IgD-negative memory B cell (primary cell): ENCODE data around the gene ABCA13. TPM values are rescaled to one million over a fixed set of nuclear protein-coding genes. Genes with fewer than 3 reads are reported as not detected.

Source experiments
- H3K27ac Mint-ChIP-seq, 3 donors: one replicate each; pipeline ENCODE4 v1.8.0; 2020 to 2022; ENCODE audit warnings: mild to moderate bottlenecking in 3 of 3, mixed read lengths in 3 of 3, moderate library complexity in 1 of 3
- H3K27me3 Mint-ChIP-seq: one replicate; pipeline ENCODE4 v1.8.0; 2021; ENCODE audit warnings: mixed read lengths
- H3K36me3 Mint-ChIP-seq: one replicate; pipeline ENCODE4 v1.8.0; 2020; ENCODE audit warnings: mild to moderate bottlenecking, mixed read lengths
- H3K4me1 Mint-ChIP-seq, 3 donors: one replicate each; pipeline ENCODE4 v1.8.0; 2020 to 2022; ENCODE audit warnings: mixed read lengths in 3 of 3, mild to moderate bottlenecking in 1 of 3
- H3K4me3 Mint-ChIP-seq, 4 donors: one replicate each; pipeline ENCODE4 v1.8.0; 2020 to 2022; ENCODE audit warnings: mild to moderate bottlenecking in 4 of 4, mixed read lengths in 4 of 4, moderate library complexity in 3 of 4
- H3K9me3 Mint-ChIP-seq, 3 donors: one replicate each; pipeline ENCODE4 v1.8.0; 2020 to 2021; ENCODE audit warnings: mixed read lengths in 3 of 3, mild to moderate bottlenecking in 1 of 3
- polyA plus RNA-seq: library from polyadenylated mRNA; unstranded; fragments of 300-500 nt; fragmentation: Illumina TruSeq; gene quantifications from one replicate; pipeline ENCODE4 v1.2.3, GENCODE V29; 2021

The ABCA13 gene
- polyA plus RNA-seq, 1 donor from 2014 or later = not detected

DNA sequence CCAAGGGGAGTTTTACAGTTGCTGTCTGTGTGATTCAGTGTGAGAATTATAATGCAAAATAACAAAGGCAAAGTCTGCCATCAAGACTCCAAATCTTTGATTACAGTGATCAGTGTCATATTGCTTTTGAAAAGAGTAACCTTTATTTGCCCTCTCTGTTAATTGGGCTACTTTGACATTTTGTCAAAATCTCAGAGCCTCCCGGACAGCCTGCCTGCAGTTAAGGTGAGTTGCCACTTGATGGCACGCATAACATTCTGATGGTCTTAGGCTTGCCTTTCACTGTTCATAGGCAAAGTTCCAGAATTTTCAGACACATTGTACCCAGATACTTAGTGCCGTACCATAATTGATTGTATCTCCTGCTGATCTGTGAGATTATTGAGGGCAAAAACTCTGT is 253.5 kb downstream of the ABCA13 start:
- H3K4me1 Mint-ChIP-seq = no peaks in the 10 kb centered on the region
- H3K4me3 Mint-ChIP-seq = no peak overlapping the region
- no peak overlapping the region for H3K27ac Mint-ChIP-seq
- no peaks in the 10 kb centered on the region for H3K36me3 Mint-ChIP-seq
- H3K9me3 Mint-ChIP-seq = peaks cover 0 to 6% (median 0%) of the 10 kb centered on the region in 3 donors
- H3K27me3 Mint-ChIP-seq = peaks cover 2% of the 10 kb centered on the region

DNA sequence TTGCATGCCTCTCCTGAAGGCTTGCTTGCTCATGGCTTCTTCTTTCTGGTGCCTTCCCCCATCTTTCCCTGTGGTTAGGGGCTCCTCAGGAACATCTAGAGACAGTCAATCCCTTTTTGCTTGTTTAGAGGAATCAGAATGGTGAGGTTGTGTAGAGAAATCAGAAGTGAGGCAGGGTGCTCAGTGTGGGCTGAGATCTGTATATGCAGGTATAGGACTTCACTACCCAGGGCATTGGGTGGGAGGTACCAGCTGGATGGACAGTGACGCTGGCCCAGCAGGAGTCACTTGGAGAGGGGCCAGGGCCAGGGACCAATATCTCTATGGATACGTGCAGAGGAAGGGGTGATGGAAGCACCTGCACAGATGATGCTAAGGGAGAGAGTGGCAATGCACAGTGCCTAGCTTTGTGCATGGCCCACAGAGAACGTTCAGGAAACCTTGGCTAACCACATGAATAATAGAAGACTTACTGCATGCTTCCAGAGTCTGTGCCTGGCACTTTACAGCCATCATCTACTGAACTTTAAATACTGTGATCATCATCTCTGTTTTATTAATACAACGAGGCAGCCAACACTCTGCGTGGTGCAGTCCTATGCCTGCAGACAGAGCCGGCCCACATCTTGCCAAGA is 255.2 kb downstream of the ABCA13 start:
- Mint-ChIP-seq H3K4me1 (no peaks in the 10 kb centered on the region), H3K9me3 (peaks cover 0 to 6% (median 0%) of the 10 kb centered on the region in 3 donors), H3K4me3 (no peak overlapping the region), H3K36me3 (no peaks in the 10 kb centered on the region), H3K27me3 (peaks cover 2% of the 10 kb centered on the region), H3K27ac (no peak overlapping the region)

DNA sequence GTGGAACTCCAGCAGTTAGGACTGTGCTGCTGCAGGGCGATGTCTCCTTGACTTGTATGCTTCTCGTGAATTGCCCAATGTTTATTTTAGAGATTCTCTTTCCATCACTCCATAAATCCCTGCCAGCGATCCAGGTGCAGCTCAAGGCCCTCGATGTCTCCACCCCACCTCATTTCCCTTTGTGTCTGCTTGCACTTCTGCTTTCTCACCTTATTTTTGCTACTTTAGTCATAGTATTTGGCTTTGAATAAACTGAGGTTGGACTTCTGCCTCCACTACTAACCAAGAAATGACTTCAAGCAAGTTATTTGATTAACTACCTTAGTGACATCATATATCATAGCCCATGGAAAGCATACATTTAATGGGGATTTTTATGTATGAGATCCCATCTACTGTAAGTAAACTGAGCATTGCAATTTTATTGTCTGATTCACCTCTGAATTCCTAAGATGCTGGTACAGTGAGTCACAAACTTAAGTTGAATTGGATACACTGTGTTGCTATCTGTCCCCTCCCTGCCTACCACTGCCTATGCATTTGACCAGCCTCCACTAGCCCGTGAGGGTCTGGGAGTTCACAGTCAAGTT is 255.8 kb downstream of the ABCA13 start:
- H3K36me3 Mint-ChIP-seq = no peaks in the 10 kb centered on the region
- no peak overlapping the region for H3K27ac Mint-ChIP-seq
- H3K9me3 Mint-ChIP-seq = peaks cover 0 to 6% (median 0%) of the 10 kb centered on the region in 3 donors
- no peaks in the 10 kb centered on the region for H3K4me1 Mint-ChIP-seq
- no peaks in the 10 kb centered on the region for H3K27me3 Mint-ChIP-seq
- no peak overlapping the region for H3K4me3 Mint-ChIP-seq

DNA sequence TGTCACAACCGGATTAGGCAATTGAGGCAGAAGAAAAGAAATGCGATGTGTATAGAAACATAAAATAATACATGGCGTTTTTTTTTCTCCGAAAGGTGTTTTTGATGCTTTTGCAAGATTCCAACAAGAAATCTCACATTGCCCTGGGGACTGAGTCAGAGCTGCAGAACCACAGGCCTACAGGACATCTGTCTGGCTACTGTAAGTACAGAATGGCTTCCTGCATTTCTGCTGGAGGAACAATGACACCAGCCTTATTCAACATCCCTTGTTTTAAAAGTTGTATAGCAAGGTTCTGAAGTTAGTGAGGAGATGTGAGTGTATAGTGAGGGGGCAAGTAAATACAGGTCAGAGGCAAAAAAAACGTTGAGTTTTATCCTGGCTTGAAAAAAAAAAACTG is 256.4 kb downstream of the ABCA13 start:
- Mint-ChIP-seq H3K9me3 (no peaks in the 10 kb centered on the region), H3K27me3 (no peaks in the 10 kb centered on the region), H3K4me1 (no peaks in the 10 kb centered on the region), H3K4me3 (no peak overlapping the region), H3K27ac (peak overlapping the region in 1 of 3 donors; percentile 62), H3K36me3 (no peaks in the 10 kb centered on the region)

DNA sequence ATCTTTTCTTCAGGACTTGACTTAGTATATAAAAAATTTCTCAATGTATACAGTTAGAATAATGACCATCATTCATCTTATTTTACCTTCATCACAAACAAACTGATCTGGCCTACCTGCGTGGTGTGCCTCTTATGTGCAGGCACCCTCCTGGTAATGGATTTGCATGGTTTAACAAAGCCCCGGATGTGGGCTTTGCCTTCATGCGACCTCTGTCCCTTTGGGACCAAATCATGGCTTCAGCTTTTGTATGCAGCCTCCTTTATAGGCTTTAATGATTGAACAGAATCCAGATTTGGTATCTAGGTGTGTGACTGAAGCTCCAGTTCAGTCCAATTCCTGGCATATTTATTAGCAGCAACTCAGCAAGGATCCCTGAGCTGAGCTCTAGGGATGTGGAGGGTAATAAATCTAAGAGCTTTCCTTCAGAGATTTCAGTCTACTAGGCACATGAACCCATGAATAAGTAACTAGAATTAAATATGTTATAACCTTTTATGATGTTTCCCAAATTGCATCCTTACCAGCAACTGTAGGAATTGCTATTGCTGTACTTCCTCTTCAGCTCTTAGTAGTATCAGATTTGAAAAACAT is 256.9 kb downstream of the ABCA13 start:
- Mint-ChIP-seq H3K27me3 (no peaks in the 10 kb centered on the region), H3K4me3 (no peak overlapping the region), H3K27ac (peak overlapping the region in 1 of 3 donors; percentile 62), H3K36me3 (no peaks in the 10 kb centered on the region), H3K4me1 (no peaks in the 10 kb centered on the region), H3K9me3 (no peaks in the 10 kb centered on the region)

DNA sequence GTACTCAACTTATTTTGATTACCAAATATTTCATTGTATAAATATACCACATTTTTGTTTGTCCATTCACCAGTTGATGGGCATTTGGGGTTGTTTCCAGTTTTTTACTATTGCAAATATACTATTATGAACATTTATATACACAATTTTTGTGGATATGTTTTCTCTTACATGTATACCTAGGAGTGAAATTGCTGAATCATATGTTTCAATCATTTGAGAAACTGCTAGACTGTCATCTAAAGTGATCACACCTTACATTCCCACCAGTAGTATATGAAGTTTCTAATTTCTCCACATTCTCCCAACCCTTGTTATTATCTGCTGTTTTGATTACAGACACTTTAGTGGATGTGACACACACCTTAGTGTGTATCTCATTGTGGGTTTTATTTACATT is 257.9 kb downstream of the ABCA13 start:
- H3K27ac Mint-ChIP-seq = no peak overlapping the region
- no peaks in the 10 kb centered on the region for H3K27me3 Mint-ChIP-seq
- no peaks in the 10 kb centered on the region for H3K36me3 Mint-ChIP-seq
- H3K4me3 Mint-ChIP-seq = no peak overlapping the region
- no peaks in the 10 kb centered on the region for H3K9me3 Mint-ChIP-seq
- H3K4me1 Mint-ChIP-seq = no peaks in the 10 kb centered on the region

DNA sequence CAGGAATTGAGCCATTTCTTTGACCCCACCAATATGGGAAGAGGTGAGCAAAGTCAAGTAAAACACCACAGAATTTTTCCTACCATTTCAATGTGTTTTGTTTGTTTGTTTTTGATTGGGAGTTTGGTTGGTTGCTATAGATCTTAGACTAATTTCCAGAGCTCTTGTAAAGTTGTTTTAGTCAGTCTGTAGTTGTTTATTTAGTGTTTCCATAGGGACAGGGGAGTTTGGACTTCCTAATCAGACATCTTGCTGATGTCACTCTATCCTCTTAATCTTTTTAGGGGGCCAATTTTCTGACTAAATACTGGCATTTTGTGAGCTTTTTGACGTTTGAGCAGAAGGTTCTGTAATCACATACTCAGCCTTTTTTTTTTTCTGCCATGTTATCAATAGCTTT is 266.9 kb downstream of the ABCA13 start:
- peaks cover 1 to 4% (median 4%) of the 10 kb centered on the region in 3 donors for H3K9me3 Mint-ChIP-seq
- H3K4me3 Mint-ChIP-seq = no peak overlapping the region
- peaks cover 1% of the 10 kb centered on the region for H3K36me3 Mint-ChIP-seq
- H3K27me3 Mint-ChIP-seq = no peaks in the 10 kb centered on the region
- H3K4me1 Mint-ChIP-seq = no peaks in the 10 kb centered on the region
- no peak overlapping the region for H3K27ac Mint-ChIP-seq

DNA sequence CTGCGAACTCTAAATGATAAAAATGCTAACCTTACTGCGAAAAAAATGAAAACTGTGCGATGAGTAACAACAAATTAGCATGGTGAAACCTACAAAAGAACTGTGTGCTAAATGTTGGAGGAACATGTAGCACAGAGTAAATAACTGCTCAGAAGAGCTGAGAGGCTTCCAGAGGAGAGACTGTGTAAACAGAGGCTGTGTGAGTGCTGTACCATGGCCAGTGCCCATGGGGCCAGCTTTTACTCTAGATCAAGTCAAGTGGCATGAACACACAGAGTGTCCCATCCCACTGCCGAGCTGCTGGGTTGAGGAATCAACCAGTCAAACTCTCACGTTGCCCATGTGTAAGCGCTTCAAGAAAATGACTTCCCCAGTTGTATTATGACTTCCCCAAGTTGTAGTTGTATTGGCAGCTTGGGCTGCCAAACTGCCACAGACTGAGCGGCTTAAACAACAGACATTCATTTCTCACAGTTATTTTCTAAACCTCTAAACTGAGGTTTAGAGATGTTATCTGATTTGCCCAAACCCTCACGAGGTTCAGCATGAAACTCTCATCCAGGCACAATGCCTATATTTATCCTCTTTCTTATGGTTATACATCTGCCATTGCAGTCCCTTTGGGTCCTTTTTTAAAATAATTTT is 270.7 kb downstream of the ABCA13 start:
- Mint-ChIP-seq H3K36me3 (no peaks in the 10 kb centered on the region), H3K27me3 (no peaks in the 10 kb centered on the region), H3K9me3 (peaks cover 4 to 10% (median 6%) of the 10 kb centered on the region in 3 donors), H3K4me3 (no peak overlapping the region), H3K27ac (no peak overlapping the region), H3K4me1 (peaks cover 0 to 2% (median 0%) of the 10 kb centered on the region in 3 donors)

DNA sequence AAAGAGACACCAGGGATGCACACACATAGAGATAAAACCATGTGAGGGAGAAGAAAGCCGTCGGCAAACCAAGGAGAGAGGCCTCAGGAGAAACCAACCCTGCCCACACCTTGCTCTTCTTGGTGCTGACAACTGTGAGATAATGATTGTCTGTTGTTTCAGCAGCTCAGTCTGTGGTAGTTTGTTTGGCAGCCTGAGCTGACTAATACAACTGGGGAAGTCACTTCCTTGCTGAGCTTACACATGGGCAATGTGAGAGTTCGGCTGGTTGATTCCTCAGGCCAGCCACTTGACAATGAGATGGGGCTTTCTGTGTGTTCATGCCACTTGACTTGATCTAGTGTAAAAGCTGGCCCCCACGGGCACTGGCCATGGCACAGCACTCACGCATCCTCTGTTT is 271.8 kb downstream of the ABCA13 start:
- H3K9me3 Mint-ChIP-seq = peaks cover 4 to 9% (median 6%) of the 10 kb centered on the region in 3 donors
- peaks cover 0 to 2% (median 0%) of the 10 kb centered on the region in 3 donors for H3K4me1 Mint-ChIP-seq
- no peaks in the 10 kb centered on the region for H3K27me3 Mint-ChIP-seq
- H3K27ac Mint-ChIP-seq = no peak overlapping the region
- H3K4me3 Mint-ChIP-seq = no peak overlapping the region
- H3K36me3 Mint-ChIP-seq = no peaks in the 10 kb centered on the region

DNA sequence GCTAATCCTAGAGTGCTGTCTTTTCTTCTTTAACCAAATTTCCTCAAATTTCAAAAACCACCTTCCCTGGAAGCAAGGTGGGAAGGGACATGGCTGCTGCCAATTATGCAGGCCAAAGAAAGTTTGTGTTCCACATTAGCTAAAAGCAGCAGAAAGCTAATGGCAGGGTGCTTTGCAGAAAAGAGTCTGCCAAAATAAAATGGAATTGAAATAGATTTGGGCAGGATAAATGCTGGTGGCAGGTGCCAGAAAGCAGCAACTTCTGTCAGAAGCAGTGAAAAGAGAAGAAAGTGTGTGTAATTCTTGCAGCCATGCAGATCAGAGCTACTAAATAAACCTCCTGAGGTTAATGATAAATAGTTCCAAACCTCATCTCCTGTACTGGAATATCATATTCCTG is 275.5 kb downstream of the ABCA13 start:
- Mint-ChIP-seq H3K36me3 (no peaks in the 10 kb centered on the region), H3K9me3 (peaks cover 4 to 9% (median 6%) of the 10 kb centered on the region in 3 donors), H3K27ac (no peak overlapping the region), H3K27me3 (no peaks in the 10 kb centered on the region), H3K4me1 (peaks cover 0 to 2% (median 0%) of the 10 kb centered on the region in 3 donors), H3K4me3 (no peak overlapping the region)

DNA sequence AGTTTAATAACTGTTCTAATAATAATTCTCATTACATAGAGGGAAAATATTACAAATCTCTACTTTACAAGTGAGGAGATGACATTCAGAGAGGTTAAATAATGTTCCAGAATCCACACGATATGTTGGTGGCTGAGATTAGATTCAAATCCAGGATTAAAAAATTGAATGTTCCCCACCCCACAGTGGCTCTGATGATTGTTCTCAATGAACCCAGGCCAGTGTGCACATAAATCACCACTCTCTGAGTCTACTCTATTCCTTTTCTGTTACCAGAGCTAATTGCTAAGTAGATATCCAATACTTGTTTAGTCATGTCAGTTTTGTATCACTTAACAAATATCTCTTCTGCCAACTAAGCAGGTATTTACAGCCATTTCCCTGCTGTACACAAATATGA is 281.0 kb downstream of the ABCA13 start:
- no peaks in the 10 kb centered on the region for H3K4me1 Mint-ChIP-seq
- no peak overlapping the region for H3K4me3 Mint-ChIP-seq
- no peaks in the 10 kb centered on the region for H3K36me3 Mint-ChIP-seq
- no peaks in the 10 kb centered on the region for H3K9me3 Mint-ChIP-seq
- no peak overlapping the region for H3K27ac Mint-ChIP-seq
- H3K27me3 Mint-ChIP-seq = no peaks in the 10 kb centered on the region

DNA sequence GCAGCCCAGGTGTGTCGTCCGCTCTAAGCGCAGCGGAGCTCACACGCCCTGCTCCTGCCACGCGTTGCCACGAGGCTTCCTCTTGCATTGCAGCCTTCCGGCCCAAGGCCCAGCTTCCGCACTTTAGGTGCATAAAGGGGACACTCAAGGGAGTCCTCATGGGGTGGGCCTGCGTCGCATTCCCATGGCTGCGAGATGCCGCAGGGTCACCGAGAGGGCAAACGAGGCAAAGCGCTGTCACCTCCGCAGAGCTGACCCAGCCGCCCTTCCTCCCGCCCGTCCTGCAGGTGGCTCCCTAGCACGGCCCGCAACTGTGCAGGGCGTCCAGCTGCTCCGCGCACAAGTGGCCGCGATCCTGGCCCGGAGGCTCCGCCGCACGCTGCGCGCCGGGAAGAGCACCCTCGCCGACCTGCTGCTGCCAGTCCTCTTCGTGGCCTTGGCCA is 283.5 kb downstream of the ABCA13 start:
- H3K4me1 Mint-ChIP-seq = no peaks in the 10 kb centered on the region
- H3K9me3 Mint-ChIP-seq = no peaks in the 10 kb centered on the region
- no peak overlapping the region for H3K27ac Mint-ChIP-seq
- H3K27me3 Mint-ChIP-seq = no peaks in the 10 kb centered on the region
- no peak overlapping the region for H3K4me3 Mint-ChIP-seq
- H3K36me3 Mint-ChIP-seq = no peaks in the 10 kb centered on the region

DNA sequence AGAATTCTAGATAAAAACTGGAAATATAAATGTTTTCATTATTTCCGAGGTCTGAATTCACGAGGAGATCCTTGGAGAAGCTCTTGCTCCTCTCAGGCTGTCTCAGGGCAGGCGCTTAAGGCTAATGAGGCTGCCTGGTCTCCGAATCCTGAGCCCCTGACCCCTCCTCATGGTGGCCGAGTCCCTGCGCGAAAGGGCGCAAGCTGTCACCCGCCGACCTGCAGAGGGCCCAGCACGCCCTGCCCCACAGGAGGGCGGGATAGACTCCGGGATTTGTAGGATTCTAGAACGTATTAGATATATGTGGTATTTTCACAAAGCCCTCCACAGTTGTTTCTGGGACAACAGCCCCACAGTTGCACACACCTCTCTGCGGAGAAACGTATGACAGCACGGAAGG is 284.1 kb downstream of the ABCA13 start:
- no peaks in the 10 kb centered on the region for H3K4me1 Mint-ChIP-seq
- H3K36me3 Mint-ChIP-seq = no peaks in the 10 kb centered on the region
- no peaks in the 10 kb centered on the region for H3K27me3 Mint-ChIP-seq
- no peak overlapping the region for H3K4me3 Mint-ChIP-seq
- no peaks in the 10 kb centered on the region for H3K9me3 Mint-ChIP-seq
- H3K27ac Mint-ChIP-seq = no peak overlapping the region

DNA sequence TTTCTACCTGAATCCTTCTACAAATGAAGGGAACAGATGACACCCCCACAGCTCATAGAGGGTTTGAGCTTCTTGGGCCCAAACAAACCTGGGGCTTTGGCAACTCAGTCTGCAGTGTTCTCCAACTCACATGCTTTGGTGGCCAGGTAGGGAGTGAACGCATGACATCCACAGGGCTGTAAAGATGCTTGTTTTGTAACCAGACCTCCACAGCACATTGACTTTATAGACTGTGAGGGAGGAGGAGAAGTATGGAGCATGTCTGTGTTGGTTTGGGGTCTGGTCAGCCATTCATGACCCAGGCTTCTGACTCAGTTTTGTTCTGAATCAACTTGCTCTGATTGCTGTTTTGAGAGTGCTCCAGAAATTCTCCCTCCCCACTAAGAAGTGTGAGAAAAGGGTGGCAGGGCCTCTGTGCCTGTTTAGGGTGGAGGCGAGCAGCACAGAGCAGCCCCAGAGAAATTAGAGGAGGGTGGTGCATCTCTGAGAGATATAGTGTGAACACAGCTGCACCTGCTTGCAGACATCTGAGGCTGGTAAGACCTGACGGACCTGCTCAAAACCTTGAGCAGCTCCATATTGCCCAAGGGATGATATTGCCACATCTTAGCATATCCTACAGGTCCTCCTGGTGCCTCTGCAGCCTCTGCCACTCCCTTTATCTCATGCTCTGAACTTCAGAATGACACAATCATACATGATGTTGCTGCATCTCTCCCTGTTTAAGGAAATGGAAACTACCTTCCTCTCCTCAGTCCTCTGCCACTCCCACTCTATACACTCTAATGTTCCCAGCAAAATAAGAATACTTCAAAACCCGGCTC is 287.7 kb downstream of the ABCA13 start:
- no peak overlapping the region for H3K27ac Mint-ChIP-seq
- H3K36me3 Mint-ChIP-seq = no peaks in the 10 kb centered on the region
- H3K9me3 Mint-ChIP-seq = peaks cover 1 to 7% (median 4%) of the 10 kb centered on the region in 3 donors
- no peaks in the 10 kb centered on the region for H3K4me1 Mint-ChIP-seq
- H3K4me3 Mint-ChIP-seq = no peak overlapping the region
- no peaks in the 10 kb centered on the region for H3K27me3 Mint-ChIP-seq

DNA sequence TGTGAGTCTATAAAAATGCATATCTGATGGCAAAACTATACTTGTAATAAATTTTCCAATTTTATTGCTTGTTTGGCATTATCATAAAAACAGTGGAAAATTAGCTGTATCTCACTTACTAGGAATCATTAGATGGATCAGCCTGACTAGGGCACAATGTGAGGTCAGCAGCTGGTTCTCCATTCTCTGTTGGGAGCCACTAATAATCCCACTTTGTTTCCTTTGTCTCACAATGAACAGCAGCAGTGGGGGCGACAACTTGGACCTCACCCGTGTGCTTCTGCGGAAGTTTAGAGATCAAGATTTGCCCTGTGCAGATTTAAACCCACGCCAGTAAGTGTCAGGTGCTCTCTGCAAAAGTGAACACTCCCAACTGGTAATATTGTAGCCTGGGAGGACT is 295.5 kb downstream of the ABCA13 start:
- H3K4me3 Mint-ChIP-seq = no peak overlapping the region
- H3K4me1 Mint-ChIP-seq = no peaks in the 10 kb centered on the region
- no peaks in the 10 kb centered on the region for H3K36me3 Mint-ChIP-seq
- H3K9me3 Mint-ChIP-seq = peaks cover 0 to 9% (median 4%) of the 10 kb centered on the region in 3 donors
- no peak overlapping the region for H3K27ac Mint-ChIP-seq
- H3K27me3 Mint-ChIP-seq = no peaks in the 10 kb centered on the region
